ENCODE data around the gene ZBTB25.
A peak's percentile ranks its signal among the peaks of the same experiment; 100 is the strongest.

Gene ZBTB25

DNA sequence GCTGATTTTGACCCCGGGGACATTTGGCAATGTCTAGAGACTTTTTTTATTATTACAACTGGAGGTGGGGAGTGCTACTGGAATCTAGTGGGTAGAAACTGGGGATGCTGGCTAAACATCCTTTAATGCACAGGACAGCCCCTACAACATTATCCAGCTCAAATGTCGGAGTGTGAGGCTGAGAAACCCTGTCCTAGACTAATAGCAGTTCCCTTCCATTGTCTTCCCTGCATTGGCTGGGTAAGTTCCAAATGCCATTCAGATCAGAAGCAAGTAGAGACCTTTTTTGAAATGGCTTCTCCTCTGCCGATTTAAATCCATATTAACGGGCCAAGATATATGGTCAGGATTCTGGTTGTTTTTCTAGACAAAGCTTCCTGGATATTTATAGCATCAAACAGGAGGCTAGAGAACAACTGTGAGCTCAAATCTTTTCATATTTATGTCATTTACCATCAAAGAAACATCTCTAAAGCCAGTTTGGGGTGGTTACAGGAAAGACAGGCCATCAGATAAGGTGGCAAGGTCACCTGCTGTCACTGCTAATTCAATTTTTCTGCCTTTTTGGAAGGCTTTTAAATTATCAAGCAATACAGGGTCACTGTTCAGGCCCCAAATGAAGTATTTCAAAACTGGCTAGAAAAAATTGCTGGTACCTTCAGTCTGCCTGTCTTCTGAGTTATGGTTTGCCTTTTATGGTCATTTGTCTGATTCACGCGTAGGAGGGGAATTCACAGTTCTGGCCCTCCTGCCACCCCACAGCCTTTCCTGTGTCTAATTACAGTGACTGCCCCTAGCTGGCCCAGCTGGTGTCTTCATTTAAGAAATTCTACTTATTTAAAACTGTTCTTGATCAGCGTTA lies 58.4 kb downstream of the ZBTB25 start:
- peak in 1 of 4 experiments; percentile 14 for DNase-seq (ENCODE audit: low read depth in 4 of 4, low spot score in 1 of 4)

- no peak for DNase-seq (ENCODE audit: low read depth in 4 of 4, low spot score in 1 of 4)
These were observed 59.5 kb downstream of the ZBTB25 start for GRCh38 chr14:64444140-64444539.

DNA sequence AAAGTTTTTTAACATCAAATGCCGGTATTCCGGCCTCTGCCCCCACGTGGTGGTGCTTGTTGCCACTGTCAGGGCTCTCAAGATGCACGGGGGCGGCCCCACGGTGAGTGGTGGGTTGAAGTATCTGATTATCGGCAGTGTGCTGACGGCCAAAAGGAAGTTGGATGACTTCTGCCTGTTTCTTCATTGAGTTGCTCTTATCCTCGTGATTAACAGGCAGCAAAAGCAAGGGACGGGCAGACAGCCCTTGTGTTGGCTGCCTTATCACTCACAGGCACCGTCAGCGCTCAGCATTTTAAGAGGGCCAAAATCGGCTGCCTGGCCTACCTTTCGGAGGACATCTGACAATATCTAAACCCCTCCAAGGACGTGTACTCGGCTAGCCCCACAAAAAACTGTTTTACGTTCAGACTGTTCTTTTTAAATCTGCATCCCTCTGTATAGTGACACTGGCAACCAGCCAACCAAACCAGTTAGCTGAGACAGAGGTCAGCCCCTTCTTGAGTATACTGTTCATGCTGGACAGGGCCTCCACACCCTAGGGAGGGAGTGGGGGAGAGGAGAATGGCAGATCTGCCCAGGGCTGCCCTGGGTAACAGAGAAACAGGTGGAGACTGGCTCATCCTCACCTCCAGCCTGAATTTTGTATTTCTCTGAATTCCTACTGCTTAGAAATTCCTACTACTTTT lies 61.2 kb downstream of the ZBTB25 start:
- DNase-seq (ENCODE audit: low read depth in 4 of 4, low spot score in 1 of 4), result no peak

DNA sequence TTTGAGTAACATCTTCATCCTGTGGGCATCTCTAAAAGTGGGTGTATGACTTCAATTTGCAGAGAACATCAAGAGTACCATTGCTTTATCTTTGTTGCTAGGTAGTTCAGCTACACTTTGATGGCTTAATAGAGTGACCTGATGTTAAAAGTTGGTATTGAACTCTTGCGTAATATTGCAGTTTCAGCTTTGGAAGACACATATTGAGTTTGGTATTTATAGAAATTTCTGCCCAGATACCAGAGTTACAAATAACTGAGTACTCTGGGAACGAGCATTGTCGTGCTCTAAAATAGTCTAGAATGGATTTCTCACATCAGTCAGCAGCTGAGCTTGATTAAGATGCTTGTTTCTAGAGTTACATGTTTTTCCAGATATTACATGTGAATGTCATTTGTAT lies 63.1 kb downstream of the ZBTB25 start:
- DNase-seq (ENCODE audit: low read depth in 4 of 4, low spot score in 1 of 4), result no peak

DNA sequence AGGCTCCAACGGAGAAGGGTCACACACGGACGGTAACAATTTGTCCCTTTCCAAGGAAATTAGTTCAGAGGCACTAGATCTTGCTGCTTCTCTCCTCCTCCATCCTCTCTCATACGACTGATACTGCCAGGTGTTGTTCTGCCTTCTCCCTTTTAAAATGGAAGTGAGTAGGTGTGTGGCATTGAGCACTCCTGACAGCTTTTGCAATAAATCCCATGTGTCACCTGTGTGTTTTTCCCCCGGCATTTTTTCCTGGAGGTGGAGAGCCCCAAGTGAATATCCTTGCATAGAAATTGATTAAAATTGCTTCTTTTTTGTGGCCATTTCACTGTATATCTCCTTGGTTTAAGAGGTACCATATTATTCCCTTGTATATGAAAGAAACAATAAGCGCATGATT lies 64.5 kb downstream of the ZBTB25 start:
- DNase-seq (ENCODE audit: low read depth in 4 of 4, low spot score in 1 of 4), result no peak

- no peak for DNase-seq (ENCODE audit: low read depth in 4 of 4, low spot score in 1 of 4)
These were observed 65.3 kb downstream of the ZBTB25 start for GRCh38 chr14:64438181-64438841.

DNA sequence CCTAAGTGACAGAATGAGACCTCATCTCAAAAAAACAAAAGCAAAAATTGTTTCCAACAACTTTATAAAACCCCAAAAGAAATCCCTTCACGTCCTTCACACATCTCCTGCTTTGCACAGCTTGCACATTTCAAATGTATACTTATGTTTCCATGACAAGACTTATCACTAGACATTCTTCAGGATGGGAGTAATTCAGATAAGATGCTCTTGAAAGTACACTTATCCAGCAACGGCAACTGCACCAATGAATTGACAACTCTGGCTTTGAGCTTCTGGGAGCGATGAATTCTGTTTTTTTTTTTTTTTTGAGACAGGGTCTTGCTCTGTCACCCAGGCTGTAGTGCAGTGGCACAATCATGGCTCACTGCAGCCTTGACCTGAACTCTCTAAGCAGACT lies 69.1 kb downstream of the ZBTB25 start:
- DNase-seq (ENCODE audit: low read depth in 4 of 4, low spot score in 1 of 4), result no peak

DNA sequence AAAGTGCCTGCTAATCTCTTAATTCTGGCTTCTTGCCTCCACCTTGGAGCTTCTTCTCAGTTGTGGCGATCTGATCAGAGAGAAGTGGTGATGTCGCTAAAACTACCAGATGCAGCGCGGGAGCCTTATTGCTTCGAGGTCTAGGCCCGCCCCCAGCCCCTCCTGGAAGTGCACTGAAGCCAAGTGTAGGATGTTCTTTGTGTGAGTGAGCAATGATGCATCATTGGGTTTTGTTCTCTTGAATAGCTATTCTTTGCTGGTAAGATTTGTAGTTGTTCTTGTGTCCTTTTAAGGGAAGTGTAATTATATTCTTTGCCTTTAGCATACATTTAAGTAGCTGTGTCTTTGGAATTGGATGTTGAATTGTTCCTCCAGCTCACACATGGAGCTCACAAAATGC lies 79.7 kb downstream of the ZBTB25 start:
- no peak for DNase-seq (ENCODE audit: low read depth in 4 of 4, low spot score in 1 of 4)

GRCh38 chr14:64422756-64423155 lies 80.9 kb downstream of the ZBTB25 start:
- no peak for DNase-seq (ENCODE audit: low read depth in 4 of 4, low spot score in 1 of 4)

GRCh38 chr14:64422005-64422404 lies 81.6 kb downstream of the ZBTB25 start:
- no peak for DNase-seq (ENCODE audit: low read depth in 4 of 4, low spot score in 1 of 4)

- DNase-seq (ENCODE audit: low read depth in 4 of 4, low spot score in 1 of 4), result no peak
These were observed 82.5 kb downstream of the ZBTB25 start for GRCh38 chr14:64421166-64421565.

GRCh38 chr14:64419003-64419402 lies 84.6 kb downstream of the ZBTB25 start:
- DNase-seq (ENCODE audit: low read depth in 4 of 4, low spot score in 1 of 4), result no peak

- DNase-seq (ENCODE audit: low read depth in 4 of 4, low spot score in 1 of 4), result no peak
These were observed 85.9 kb downstream of the ZBTB25 start for GRCh38 chr14:64417771-64418125.

- no peak for DNase-seq (ENCODE audit: low read depth in 4 of 4, low spot score in 1 of 4)
These were observed 86.4 kb downstream of the ZBTB25 start for GRCh38 chr14:64417055-64417770.

GRCh38 chr14:64416348-64416932 lies 87.2 kb downstream of the ZBTB25 start:
- DNase-seq (ENCODE audit: low read depth in 4 of 4, low spot score in 1 of 4), result no peak

- no peak for DNase-seq (ENCODE audit: low read depth in 4 of 4, low spot score in 1 of 4)
These were observed 91.4 kb downstream of the ZBTB25 start for GRCh38 chr14:64412237-64412636.

DNA sequence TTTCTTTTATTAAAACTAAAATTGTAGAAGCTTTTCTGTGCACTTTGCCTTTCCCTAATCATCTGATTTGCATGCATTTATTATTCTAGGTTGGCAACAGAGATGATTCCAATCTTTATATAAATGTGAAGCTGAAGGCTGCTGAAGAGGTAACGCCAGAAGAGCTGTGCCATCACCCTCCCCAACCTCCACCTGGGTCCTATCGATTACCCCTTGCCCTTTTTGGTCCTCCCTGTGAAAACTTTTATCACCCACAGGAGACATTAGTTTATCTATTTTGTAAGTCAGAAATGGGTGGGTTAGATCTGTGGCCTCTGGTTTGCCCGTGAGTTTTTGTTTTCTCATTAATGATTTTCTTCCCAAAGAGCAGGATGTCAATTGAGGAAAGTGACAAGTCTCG lies 92.6 kb downstream of the ZBTB25 start:
- no peak for DNase-seq (ENCODE audit: low read depth in 4 of 4, low spot score in 1 of 4)

DNA sequence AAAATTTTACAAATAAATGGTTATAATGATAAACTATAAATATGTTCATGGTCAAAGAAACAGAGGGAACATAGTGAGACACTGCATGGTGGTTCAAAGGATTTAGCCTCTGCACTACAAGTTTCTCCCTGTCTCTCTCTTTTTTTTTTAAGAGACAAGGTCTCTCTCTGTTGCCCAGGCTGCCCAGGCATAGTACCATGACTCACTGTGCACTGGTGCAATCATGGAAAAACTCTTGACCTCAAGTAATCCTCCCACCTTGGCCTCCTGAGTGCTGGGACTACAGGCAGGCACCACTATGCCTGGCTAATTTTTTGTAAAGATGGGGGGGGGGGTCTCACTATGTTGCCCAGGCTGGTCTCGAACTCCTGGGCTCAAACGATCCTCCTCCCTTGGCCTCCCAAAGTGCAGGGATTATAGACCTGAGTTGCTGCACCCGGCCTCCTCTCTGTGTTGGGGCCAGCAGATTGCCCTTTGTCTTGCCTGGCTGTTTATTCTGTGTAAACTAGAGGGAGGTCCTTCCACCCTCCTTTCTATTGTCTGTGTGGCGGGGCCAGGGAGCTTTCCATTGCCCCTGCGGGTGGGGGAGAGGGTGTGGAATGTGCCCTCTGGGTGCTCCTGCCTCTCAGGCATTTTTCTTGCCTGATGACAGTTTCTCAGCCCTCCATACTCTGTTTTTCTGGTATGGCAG lies 93.4 kb downstream of the ZBTB25 start:
- no peak for DNase-seq (ENCODE audit: low read depth in 4 of 4, low spot score in 1 of 4)

DNA sequence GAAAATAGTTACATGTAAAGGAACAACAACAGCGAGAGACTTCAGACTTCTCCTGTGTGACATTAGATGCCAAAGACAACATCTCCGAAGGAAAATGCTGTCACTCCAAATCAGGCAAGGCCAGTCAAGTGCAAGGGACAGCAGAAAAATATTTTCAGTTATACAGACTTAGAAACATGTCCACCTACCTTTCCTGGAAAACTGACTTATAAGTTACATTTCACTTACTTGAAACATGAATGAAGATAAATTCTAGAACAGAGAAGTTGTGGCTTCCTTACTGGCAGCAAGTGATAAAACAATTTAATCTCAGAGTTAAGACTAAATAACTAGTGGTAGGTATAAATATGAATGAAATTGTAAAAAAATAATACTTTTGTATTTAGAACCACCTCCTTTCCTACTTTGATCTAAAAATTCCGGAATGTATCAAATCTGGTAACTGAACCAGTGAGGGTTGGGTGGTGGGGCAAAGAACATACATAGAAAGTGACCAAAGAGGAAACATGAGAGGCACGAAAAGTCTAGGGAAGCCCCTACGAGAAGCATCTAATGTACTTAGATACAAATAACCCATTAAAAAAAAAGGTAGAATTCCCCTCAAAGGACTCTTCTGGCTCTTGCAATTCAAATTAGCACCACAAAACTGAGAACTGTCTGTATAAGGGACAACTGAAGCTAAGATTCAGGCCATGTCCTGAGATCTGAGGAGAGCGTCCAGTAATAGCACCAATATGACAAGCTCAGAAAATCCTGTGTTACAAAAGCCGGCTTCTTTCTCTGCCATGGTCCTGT lies 94.3 kb downstream of the ZBTB25 start:
- no peak for DNase-seq (ENCODE audit: low read depth in 4 of 4, low spot score in 1 of 4)

DNA sequence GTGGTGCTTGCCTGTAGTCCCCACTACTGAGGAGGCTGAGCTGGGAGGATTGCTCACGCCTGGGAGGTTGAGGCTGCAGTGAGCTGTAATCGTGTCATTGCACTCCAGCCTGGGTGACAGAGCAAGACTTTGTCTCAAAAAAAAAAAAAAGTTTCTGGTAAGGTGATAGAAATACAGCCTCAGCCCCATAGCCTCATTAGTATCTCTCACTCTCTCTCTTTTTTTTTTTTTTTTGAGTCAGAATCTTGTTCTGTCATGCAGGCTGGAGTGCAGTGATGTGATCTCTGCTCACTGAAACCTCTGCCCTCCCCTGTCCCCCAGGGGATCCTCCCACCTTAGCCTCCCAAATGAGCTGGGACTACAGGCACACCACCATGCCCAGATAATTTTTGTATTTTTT lies 96.3 kb downstream of the ZBTB25 start:
- no peak for DNase-seq (ENCODE audit: low read depth in 4 of 4, low spot score in 1 of 4)

Measured in stimulated activated CD4-positive, alpha-beta T cell treated with anti-CD3 and anti-CD28 coated beads, Interleukin-1b, Interleukin-23, amount 100 ng/mL, for 24 hours (primary cell).